GM12801 (cell line): ENCODE data around the gene TLCD3B.

ENCODE experiments used
- CTCF ChIP-seq: IDR thresholded peaks from one replicate; pipeline ENCODE4 v1.5.1; 2011; ENCODE audit warnings: control low read depth; ENCODE audit not compliant: insufficient read length; ENCODE audit errors: extremely low read depth

The TLCD3B gene

GRCh38 chr16:30065102-30065942 lies 34.3 kb upstream of the TLCD3B start, which contains the start of gene ALDOA:
ALDOA (plus strand) TSS chr16:30065760; CDS start chr16:30066898, 1,138 bp downstream.
- TF ChIP-seq CTCF, result no peak

- TF ChIP-seq CTCF, result no peak
These were observed 33.6 kb upstream of the TLCD3B start for GRCh38 chr16:30064729-30065101.

GRCh38 chr16:30063893-30064728 lies 33.0 kb upstream of the TLCD3B start:
- TF ChIP-seq CTCF, result no peak

- no peak for TF ChIP-seq CTCF
These were observed 32.3 kb upstream of the TLCD3B start for GRCh38 chr16:30063278-30063892.

GRCh38 chr16:30060836-30061554 lies 29.9 kb upstream of the TLCD3B start:
- TF ChIP-seq CTCF, result no peak

- TF ChIP-seq CTCF, result no peak
These were observed 29.3 kb upstream of the TLCD3B start for GRCh38 chr16:30060346-30060745.

GRCh38 chr16:30054959-30055553 lies 24.0 kb upstream of the TLCD3B start:
- no peak for TF ChIP-seq CTCF
